ENCODE measurements around the gene C1orf116.

Gene C1orf116

DNA sequence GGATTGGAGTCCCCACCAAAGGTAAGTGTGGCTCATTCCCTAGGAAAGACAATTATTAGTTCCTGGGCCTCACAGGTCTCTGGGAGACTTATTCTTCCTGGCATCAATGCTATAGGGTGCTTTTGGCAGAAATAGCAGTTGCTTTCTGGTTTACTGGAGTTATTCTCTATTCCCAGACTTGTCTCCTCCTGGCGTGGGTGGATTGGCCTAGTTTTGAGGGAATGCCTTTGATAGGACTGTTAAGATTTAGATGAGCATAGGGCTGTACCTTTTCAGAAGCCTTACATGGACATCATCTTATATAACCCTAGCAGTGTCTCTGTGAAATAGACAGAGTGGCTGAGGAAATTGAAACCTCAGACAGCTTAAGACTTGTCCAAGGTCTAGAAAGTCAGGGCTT is 29.5 kb upstream of the C1orf116 start:
- peaks cover 0 to 42% of the 10 kb centered on the region in 2 experiments; a peak in 1 of 3 replicates for H3K36me3 ChIP-seq (ENCODE audit: control insufficient read depth in 2 of 2, insufficient read depth in 1 of 2, low read length in 2 of 2)
- ChIA-PET POLR2A (no interaction called here), CTCF (interaction anchor here (1.0 kb wide), 1 partner anchor 9 kb away, joined by 3 read pairs; the partner anchor contains the start of gene PFKFB2)
- no peak for TF ChIP-seq ZFP37 (tag by site-specific recombination; IDR thresholded peaks at IDR 0.05)
- no peak for TF ChIP-seq ZNF112 (tag by site-specific recombination; IDR thresholded peaks at IDR 0.05)
- TF ChIP-seq, protein P1, sequence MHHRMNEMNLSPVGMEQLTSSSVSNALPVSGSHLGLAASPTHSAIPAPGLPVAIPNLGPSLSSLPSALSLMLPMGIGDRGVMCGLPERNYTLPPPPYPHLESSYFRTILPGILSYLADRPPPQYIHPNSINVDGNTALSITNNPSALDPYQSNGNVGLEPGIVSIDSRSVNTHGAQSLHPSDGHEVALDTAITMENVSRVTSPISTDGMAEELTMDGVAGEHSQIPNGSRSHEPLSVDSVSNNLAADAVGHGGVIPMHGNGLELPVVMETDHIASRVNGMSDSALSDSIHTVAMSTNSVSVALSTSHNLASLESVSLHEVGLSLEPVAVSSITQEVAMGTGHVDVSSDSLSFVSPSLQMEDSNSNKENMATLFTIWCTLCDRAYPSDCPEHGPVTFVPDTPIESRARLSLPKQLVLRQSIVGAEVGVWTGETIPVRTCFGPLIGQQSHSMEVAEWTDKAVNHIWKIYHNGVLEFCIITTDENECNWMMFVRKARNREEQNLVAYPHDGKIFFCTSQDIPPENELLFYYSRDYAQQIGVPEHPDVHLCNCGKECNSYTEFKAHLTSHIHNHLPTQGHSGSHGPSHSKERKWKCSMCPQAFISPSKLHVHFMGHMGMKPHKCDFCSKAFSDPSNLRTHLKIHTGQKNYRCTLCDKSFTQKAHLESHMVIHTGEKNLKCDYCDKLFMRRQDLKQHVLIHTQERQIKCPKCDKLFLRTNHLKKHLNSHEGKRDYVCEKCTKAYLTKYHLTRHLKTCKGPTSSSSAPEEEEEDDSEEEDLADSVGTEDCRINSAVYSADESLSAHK (tag by site-specific recombination; IDR thresholded peaks at IDR 0.05), result no peak
- TF ChIP-seq ZNF423 (tag by site-specific recombination; IDR thresholded peaks at IDR 0.05), result no peak
- no peak for TF ChIP-seq TRIM28 (IDR thresholded peaks at IDR 0.05; ENCODE audit: borderline replicate concordance, low read length)
- TF ChIP-seq SP7 (tag by site-specific recombination; IDR thresholded peaks at IDR 0.05), result no peak
- TF ChIP-seq, protein P2, sequence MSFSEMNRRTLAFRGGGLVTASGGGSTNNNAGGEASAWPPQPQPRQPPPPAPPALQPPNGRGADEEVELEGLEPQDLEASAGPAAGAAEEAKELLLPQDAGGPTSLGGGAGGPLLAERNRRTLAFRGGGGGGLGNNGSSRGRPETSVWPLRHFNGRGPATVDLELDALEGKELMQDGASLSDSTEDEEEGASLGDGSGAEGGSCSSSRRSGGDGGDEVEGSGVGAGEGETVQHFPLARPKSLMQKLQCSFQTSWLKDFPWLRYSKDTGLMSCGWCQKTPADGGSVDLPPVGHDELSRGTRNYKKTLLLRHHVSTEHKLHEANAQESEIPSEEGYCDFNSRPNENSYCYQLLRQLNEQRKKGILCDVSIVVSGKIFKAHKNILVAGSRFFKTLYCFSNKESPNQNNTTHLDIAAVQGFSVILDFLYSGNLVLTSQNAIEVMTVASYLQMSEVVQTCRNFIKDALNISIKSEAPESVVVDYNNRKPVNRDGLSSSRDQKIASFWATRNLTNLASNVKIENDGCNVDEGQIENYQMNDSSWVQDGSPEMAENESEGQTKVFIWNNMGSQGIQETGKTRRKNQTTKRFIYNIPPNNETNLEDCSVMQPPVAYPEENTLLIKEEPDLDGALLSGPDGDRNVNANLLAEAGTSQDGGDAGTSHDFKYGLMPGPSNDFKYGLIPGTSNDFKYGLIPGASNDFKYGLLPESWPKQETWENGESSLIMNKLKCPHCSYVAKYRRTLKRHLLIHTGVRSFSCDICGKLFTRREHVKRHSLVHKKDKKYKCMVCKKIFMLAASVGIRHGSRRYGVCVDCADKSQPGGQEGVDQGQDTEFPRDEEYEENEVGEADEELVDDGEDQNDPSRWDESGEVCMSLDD (tag by site-specific recombination; IDR thresholded peaks at IDR 0.05), result no peak
- H3K4me1 ChIP-seq (ENCODE audit: control insufficient read depth, insufficient read depth, low read length), result no peaks in the 10 kb centered on the region
- no peak overlapping the region for H3K4me3 ChIP-seq (ENCODE audit: low read depth, low read length)
- no peaks in the 10 kb centered on the region for H3K9me3 ChIP-seq (ENCODE audit: control insufficient read depth, insufficient read depth, low read depth, low read length)
- H3K27ac ChIP-seq (ENCODE audit: extremely low read depth, low read depth, low read length), result no peak overlapping the region

DNA sequence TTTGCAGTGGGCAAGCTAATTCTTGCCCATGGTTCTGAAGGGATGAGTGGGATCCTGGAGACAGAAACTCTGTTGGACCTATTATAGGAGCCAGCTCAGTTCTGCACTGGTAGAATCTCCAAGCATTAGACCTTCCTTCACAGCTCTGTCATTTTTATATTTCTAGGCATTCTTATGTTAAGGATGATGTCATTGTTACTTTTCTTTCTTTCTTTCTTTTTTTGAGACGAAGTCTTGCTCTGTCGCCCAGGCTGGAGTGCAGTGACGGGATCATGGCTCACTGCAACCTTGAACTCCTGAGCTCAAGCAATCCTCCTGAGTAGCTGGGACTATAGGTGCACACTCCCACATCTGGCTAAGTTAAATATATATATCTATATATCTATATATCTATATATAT is 28.0 kb upstream of the C1orf116 start:
- Histone ChIP-seq H3K4me3 (ENCODE audit: low read depth, low read length) (no peak overlapping the region), H3K36me3 (ENCODE audit: control insufficient read depth in 2 of 2, insufficient read depth in 1 of 2, low read length in 2 of 2) (peaks cover 0 to 37% of the 10 kb centered on the region in 2 experiments; a peak in 1 of 3 replicates), H3K9me3 (ENCODE audit: control insufficient read depth, insufficient read depth, low read depth, low read length) (no peaks in the 10 kb centered on the region), H3K27ac (ENCODE audit: extremely low read depth, low read depth, low read length) (no peak overlapping the region), H3K4me1 (ENCODE audit: control insufficient read depth, insufficient read depth, low read length) (no peaks in the 10 kb centered on the region)
- ChIA-PET POLR2A (interaction anchor here (0.6 kb wide), 2 partner anchors 17 to 801 kb away, joined by 3 to 4 read pairs; no protein-coding TSS in a partner anchor), CTCF (interaction anchor here (0.6 to 1.6 kb wide), 7 partner anchors 9 to 302 kb away, joined by 3 to 6 read pairs (median 4); no protein-coding TSS in a partner anchor)
- no peak for TF ChIP-seq ZNF221 (tag by site-specific recombination; IDR thresholded peaks at IDR 0.05; ENCODE audit: borderline replicate concordance)
- TF ChIP-seq, protein P3, sequence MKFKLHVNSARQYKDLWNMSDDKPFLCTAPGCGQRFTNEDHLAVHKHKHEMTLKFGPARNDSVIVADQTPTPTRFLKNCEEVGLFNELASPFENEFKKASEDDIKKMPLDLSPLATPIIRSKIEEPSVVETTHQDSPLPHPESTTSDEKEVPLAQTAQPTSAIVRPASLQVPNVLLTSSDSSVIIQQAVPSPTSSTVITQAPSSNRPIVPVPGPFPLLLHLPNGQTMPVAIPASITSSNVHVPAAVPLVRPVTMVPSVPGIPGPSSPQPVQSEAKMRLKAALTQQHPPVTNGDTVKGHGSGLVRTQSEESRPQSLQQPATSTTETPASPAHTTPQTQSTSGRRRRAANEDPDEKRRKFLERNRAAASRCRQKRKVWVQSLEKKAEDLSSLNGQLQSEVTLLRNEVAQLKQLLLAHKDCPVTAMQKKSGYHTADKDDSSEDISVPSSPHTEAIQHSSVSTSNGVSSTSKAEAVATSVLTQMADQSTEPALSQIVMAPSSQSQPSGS (tag by site-specific recombination; IDR thresholded peaks at IDR 0.05; ENCODE audit: low read depth), result peak; percentile 88

DNA sequence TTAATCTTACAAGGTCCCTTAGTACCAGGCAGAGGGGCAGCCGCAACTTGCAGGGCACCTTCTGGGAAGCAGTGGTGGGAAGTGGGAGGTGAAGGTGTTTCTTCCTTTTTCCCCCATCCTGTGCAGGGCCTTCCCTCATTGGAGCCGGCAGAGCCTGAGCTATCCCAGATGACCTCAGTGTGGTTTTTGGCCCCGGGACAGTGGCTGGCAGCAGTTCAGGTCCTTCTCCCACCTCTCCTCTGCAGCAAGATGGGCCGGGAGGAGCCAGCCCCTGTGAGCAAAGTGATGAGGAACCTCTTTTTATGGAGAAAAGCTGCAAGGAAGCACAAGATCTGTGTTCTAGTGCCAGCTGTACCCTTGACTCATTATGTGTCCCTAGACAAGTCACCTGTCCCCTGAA is 27.3 kb upstream of the C1orf116 start:
- no peaks in the 10 kb centered on the region for H3K4me1 ChIP-seq (ENCODE audit: control insufficient read depth, insufficient read depth, low read length)
- no peak overlapping the region for H3K4me3 ChIP-seq (ENCODE audit: low read depth, low read length)
- H3K36me3 ChIP-seq (ENCODE audit: control insufficient read depth in 2 of 2, insufficient read depth in 1 of 2, low read length in 2 of 2), result peaks cover 0 to 33% of the 10 kb centered on the region in 2 experiments; a peak in 1 of 3 replicates
- ChIA-PET CTCF (interaction anchor here (0.6 to 1.6 kb wide), 7 partner anchors 10 to 440 kb away, joined by 3 to 6 read pairs (median 4); no protein-coding TSS in a partner anchor), POLR2A (interaction anchor here (0.6 kb wide), 2 partner anchors 17 to 802 kb away, joined by 3 to 4 read pairs; no protein-coding TSS in a partner anchor)
- H3K9me3 ChIP-seq (ENCODE audit: control insufficient read depth, insufficient read depth, low read depth, low read length), result no peaks in the 10 kb centered on the region
- H3K27ac ChIP-seq (ENCODE audit: extremely low read depth, low read depth, low read length), result no peak overlapping the region
- TF ChIP-seq ZNF521 (tag by site-specific recombination; IDR thresholded peaks at IDR 0.05) (no peak), ZNF157 (tag by site-specific recombination; IDR thresholded peaks at IDR 0.05) (no peak), ZNF654 (tag by site-specific recombination; IDR thresholded peaks at IDR 0.05; ENCODE audit: low read depth) (no peak), EGR2 (tag by site-specific recombination; IDR thresholded peaks at IDR 0.05; ENCODE audit: low read depth) (no peak), ZNF529 (tag by site-specific recombination; IDR thresholded peaks at IDR 0.05; ENCODE audit: insufficient replicate concordance) (no peak), ZNF354C (tag by site-specific recombination; IDR thresholded peaks at IDR 0.05; ENCODE audit: borderline replicate concordance, low read depth) (no peak), ZNF558 (tag by site-specific recombination; IDR thresholded peaks at IDR 0.05) (no peak), ZNF658 (tag by site-specific recombination; IDR thresholded peaks at IDR 0.05) (no peak), ZNF394 (tag by site-specific recombination; IDR thresholded peaks at IDR 0.05; ENCODE audit: borderline replicate concordance) (no peak), ZNF391 (tag by site-specific recombination; IDR thresholded peaks at IDR 0.05; ENCODE audit: borderline replicate concordance, low read depth) (no peak)
- TF ChIP-seq, protein P4, sequence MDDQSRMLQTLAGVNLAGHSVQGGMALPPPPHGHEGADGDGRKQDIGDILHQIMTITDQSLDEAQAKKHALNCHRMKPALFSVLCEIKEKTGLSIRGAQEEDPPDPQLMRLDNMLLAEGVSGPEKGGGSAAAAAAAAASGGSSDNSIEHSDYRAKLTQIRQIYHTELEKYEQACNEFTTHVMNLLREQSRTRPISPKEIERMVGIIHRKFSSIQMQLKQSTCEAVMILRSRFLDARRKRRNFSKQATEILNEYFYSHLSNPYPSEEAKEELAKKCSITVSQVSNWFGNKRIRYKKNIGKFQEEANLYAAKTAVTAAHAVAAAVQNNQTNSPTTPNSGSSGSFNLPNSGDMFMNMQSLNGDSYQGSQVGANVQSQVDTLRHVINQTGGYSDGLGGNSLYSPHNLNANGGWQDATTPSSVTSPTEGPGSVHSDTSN (CRISPR knock-in tag; IDR thresholded peaks at IDR 0.05), result no peak

All from HEK293 (cell line).